Stomach (tissue), 4 donors: ENCODE data around the gene KLF16.

Experiments used
- POLR2A ChIP-seq, 4 donors: fragments of 450-650 bp; IDR thresholded peaks; one replicate each; pipeline ENCODE4 v1.6.1; 2016; ENCODE audit warnings: antibody characterized with exemption in 4 of 4, control low read depth in 2 of 4, mild to moderate bottlenecking in 1 of 4, moderate library complexity in 1 of 4
- POLR2AphosphoS5 ChIP-seq, 3 donors: sonication (generic); formaldehyde crosslinking; IDR thresholded peaks; one replicate each; pipeline ENCODE4 v1.6.1; 2016; ENCODE audit warnings: antibody characterized with exemption in 3 of 3
- TF ChIP-seq, protein P1 (sequence below), 7 experiments: fragments of 450-650 bp in 4 of 7; fragments of 200-600 bp in 3 of 7; sonication (generic) in 3 of 7; IDR thresholded peaks; one replicate each; pipeline ENCODE4 v1.5.1; 2016 to 2019; ENCODE audit warnings: antibody characterized with exemption in 7 of 7, control low read depth in 2 of 7, mild to moderate bottlenecking in 1 of 7

DNA sequence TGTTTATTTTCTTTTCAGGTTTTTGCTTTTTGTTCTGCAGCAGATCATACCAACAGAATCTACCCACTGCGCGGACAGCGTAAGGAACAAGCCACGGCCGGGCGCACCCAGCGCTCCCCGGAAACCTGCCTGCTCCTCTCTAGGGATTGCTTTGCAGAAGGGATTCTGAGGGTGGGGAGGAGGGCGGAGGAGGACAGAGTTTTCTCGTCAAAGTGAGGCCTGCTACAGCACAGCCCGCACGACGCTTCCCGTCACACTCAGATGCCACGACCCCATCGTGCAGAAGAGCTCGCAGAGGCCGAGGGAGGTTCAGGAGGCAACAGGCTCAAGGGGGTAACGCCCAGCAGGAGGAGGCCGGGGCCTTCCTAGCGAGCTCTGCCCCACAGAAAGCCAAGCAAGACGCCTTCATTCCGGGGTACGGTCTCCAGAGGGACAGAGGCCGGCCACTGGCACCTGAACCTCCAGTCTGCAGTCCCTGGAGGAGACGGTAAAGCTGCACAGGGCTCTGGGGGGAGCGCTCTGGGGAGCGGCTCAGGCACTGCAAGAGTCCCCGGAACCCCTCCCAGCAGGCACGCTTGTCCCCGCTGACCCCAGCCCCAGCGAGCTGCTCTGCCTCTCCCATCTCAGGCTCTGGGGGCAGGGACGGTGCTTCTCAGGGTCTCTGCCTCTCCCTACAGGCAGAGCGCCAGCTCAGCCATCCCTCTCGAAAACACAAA is 22.0 kb downstream of the KLF16 start:
- TF ChIP-seq, protein P1, sequence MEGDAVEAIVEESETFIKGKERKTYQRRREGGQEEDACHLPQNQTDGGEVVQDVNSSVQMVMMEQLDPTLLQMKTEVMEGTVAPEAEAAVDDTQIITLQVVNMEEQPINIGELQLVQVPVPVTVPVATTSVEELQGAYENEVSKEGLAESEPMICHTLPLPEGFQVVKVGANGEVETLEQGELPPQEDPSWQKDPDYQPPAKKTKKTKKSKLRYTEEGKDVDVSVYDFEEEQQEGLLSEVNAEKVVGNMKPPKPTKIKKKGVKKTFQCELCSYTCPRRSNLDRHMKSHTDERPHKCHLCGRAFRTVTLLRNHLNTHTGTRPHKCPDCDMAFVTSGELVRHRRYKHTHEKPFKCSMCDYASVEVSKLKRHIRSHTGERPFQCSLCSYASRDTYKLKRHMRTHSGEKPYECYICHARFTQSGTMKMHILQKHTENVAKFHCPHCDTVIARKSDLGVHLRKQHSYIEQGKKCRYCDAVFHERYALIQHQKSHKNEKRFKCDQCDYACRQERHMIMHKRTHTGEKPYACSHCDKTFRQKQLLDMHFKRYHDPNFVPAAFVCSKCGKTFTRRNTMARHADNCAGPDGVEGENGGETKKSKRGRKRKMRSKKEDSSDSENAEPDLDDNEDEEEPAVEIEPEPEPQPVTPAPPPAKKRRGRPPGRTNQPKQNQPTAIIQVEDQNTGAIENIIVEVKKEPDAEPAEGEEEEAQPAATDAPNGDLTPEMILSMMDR (IDR thresholded peaks at IDR 0.05), result no peak
- TF ChIP-seq POLR2A (IDR thresholded peaks at IDR 0.05), result no peak
- no peak for TF ChIP-seq POLR2AphosphoS5 (IDR thresholded peaks at IDR 0.05)
